ENCODE data around the gene SAPCD2.

The SAPCD2 gene

GRCh38 chr9:137080260-137081122 lies 10.1 kb upstream of the SAPCD2 start:
- peaks cover 36 to 69% (median 59%) of the 10 kb centered on the region in 11 experiments; a peak in 21 of 22 replicates for H4K20me1 ChIP-seq
- peaks cover 0 to 50% (median 14%) of the 10 kb centered on the region in 11 experiments; a peak in 14 of 22 replicates for H3K36me3 ChIP-seq
- H3K27ac ChIP-seq: peak overlapping the region in 1 of 11 experiments; percentile 4; a peak in 1 of 22 replicates
- peak overlapping the region in 9 of 11 experiments; percentile 12 to 73 (median 40); a peak in 14 of 22 replicates for H3K9ac ChIP-seq
- peaks cover 0 to 3% (median 0%) of the 10 kb centered on the region in 11 experiments; a peak in 1 of 22 replicates for H3K27me3 ChIP-seq
- peak overlapping the region; percentile 95 to 100 (median 97) for H3K4me2 ChIP-seq
- H3K4me3 ChIP-seq: peak overlapping the region in 3 of 10 experiments; percentile 42 to 96 (median 81); a peak in 7 of 20 replicates
- H3K9me3 ChIP-seq (replicated peaks in 1 of 11): no peaks in the 10 kb centered on the region
- no peak for TF ChIP-seq Cebpa-rat (IDR thresholded peaks at IDR 0.05)
- peaks cover 84 to 91% (median 89%) of the 10 kb centered on the region in 10 experiments for H3K4me1 ChIP-seq

DNA sequence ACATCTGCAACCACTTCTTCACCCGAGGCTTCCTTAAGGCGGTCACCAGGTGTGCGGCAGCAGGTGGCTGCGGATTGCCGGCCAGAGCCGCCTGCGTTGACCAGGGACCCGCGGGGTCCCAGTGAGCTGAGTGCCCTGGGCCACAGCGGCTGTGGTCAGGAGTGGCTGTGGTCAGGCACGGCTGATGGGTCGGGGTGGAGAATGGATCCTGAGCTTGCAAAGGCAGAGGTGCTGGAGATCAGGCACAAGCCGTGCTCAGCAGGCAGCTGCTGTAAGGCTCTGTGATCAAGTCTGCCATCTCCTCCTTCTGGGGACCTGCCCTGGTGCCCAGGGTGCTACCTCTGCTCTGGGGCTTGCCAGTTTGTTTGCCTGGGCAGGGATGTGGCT lies 9.0 kb upstream of the SAPCD2 start:
- Histone ChIP-seq H3K27me3 (peaks cover 0 to 3% (median 0%) of the 10 kb centered on the region in 11 experiments; a peak in 1 of 22 replicates), H3K4me3 (peak overlapping the region in 3 of 10 experiments; percentile 42 to 96 (median 81); a peak in 7 of 20 replicates), H3K9ac (peak overlapping the region in 9 of 11 experiments; percentile 5 to 73 (median 39); a peak in 10 of 22 replicates), H3K27ac (0 out of 22 replicates have a peak overlapping the region, but pooled peaks of 1 of the 11 experiments have one; percentile 4), H3K36me3 (peaks cover 0 to 50% (median 14%) of the 10 kb centered on the region in 11 experiments; a peak in 14 of 22 replicates), H3K9me3 (replicated peaks in 1 of 11) (no peaks in the 10 kb centered on the region), H3K4me1 (peaks cover 84 to 91% (median 89%) of the 10 kb centered on the region in 10 experiments), H4K20me1 (peaks cover 36 to 66% (median 59%) of the 10 kb centered on the region in 11 experiments; a peak in 21 of 22 replicates), H3K4me2 (peak overlapping the region; percentile 95 to 100 (median 97))
- TF ChIP-seq Cebpa-rat (IDR thresholded peaks at IDR 0.05): no peak

- Histone ChIP-seq H3K9ac (peak overlapping the region in 8 of 11 experiments; percentile 81 to 88 (median 83); a peak in 15 of 22 replicates), H3K27me3 (peaks cover 0 to 3% (median 0%) of the 10 kb centered on the region in 11 experiments; a peak in 1 of 22 replicates), H3K27ac (no peak overlapping the region), H3K4me2 (peak overlapping the region; percentile 95 to 100 (median 97)), H3K4me3 (peak overlapping the region in 9 of 10 experiments; percentile 70 to 96 (median 79); a peak in 17 of 20 replicates), H3K36me3 (peaks cover 0 to 50% (median 14%) of the 10 kb centered on the region in 11 experiments; a peak in 14 of 22 replicates), H3K9me3 (replicated peaks in 1 of 11) (no peaks in the 10 kb centered on the region), H4K20me1 (peaks cover 36 to 60% (median 53%) of the 10 kb centered on the region in 11 experiments; a peak in 21 of 22 replicates), H3K4me1 (peaks cover 83 to 91% (median 89%) of the 10 kb centered on the region in 10 experiments)
- no peak for TF ChIP-seq Cebpa-rat (IDR thresholded peaks at IDR 0.05)
Measured at GRCh38 chr9:137078701-137079400, 8.5 kb upstream of the SAPCD2 start.

GRCh38 chr9:137077758-137078693 lies 7.7 kb upstream of the SAPCD2 start:
- H3K9ac ChIP-seq: peak overlapping the region; percentile 72 to 88 (median 83)
- peak overlapping the region; percentile 95 to 100 (median 97) for H3K4me2 ChIP-seq
- peak overlapping the region; percentile 62 to 79 (median 71) for H3K27ac ChIP-seq
- peaks cover 0 to 49% (median 14%) of the 10 kb centered on the region in 11 experiments; a peak in 14 of 22 replicates for H3K36me3 ChIP-seq
- H4K20me1 ChIP-seq: peaks cover 33 to 52% (median 48%) of the 10 kb centered on the region in 11 experiments; a peak in 21 of 22 replicates
- no peak for TF ChIP-seq Cebpa-rat (IDR thresholded peaks at IDR 0.05)
- H3K4me3 ChIP-seq: peak overlapping the region; percentile 70 to 96 (median 80)
- H3K4me1 ChIP-seq: peaks cover 83 to 91% (median 89%) of the 10 kb centered on the region in 10 experiments
- H3K27me3 ChIP-seq: peaks cover 0 to 3% (median 0%) of the 10 kb centered on the region in 11 experiments; a peak in 1 of 22 replicates
- H3K9me3 ChIP-seq (replicated peaks in 1 of 11): no peaks in the 10 kb centered on the region

DNA sequence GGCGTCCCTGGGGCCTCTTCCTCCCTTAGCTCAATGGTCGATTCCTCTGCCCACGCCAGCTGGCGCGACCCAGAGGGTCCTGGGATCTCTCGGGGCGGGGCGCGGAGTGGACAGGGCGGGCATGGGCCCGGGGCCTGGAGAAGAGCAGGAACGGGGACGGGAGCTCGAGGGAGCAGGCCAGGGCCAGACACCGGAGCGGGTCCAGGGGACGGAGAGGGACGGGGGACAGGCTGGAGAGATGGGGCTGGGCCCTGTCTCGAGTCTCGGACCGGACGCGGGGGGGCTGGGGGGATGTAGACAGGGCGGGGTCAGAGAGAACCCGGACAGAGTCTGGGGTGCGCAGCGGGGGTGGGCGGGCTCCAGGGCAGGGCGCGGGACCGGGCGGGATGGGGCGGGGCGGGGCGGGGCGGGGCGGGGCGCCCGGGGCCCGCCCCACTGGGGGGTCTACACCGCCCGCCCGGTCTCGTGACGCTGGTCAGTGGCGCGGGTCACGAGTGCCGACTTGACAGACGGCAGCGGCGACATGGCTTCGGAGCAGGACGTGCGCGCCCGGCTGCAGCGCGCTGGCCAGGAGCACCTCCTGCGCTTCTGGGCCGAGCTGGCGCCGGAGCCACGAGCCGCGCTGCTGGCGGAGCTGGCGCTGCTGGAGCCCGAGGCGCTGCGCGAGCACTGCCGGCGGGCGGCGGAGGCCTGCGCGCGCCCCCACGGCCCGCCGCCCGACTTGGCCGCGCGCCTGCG lies 6.8 kb upstream of the SAPCD2 start, which contains the start of gene UAP1L1:
Gene UAP1L1, plus strand, starts transcription at position 508 of the 738 bp plus-strand sequence. Its CDS starts 16 bp downstream, at position 524.
- H3K27ac ChIP-seq: peak within 1 kb of the TSS; percentile 62 to 79 (median 71)
- peaks cover 0 to 40% (median 14%) of the 10 kb centered on the region in 11 experiments; a peak in 14 of 22 replicates for H3K36me3 ChIP-seq
- TF ChIP-seq Cebpa-rat (IDR thresholded peaks at IDR 0.05): no peak
- H3K4me2 ChIP-seq: peak within 1 kb of the TSS; percentile 95 to 100 (median 98)
- H3K4me3 ChIP-seq: peak within 1 kb of the TSS; percentile 70 to 96 (median 80)
- peaks cover 76 to 90% (median 83%) of the 10 kb centered on the region in 10 experiments for H3K4me1 ChIP-seq
- H3K9me3 ChIP-seq (replicated peaks in 1 of 11): no peaks in the 10 kb centered on the region
- H3K9ac ChIP-seq: peak within 1 kb of the TSS; percentile 72 to 88 (median 83)
- H4K20me1 ChIP-seq: peaks cover 24 to 43% (median 39%) of the 10 kb centered on the region in 11 experiments; a peak in 20 of 22 replicates
- H3K27me3 ChIP-seq: peaks cover 0 to 3% (median 0%) of the 10 kb centered on the region in 11 experiments; a peak in 1 of 22 replicates

- no peaks in the 10 kb centered on the region for H3K9me3 ChIP-seq (replicated peaks in 1 of 11)
- H3K4me1 ChIP-seq: peaks cover 71 to 90% (median 78%) of the 10 kb centered on the region in 10 experiments
- peaks cover 22 to 38% (median 34%) of the 10 kb centered on the region in 11 experiments; a peak in 18 of 22 replicates for H4K20me1 ChIP-seq
- peak overlapping the region; percentile 58 to 99 (median 85) for H3K4me2 ChIP-seq
- no peak for TF ChIP-seq Cebpa-rat (IDR thresholded peaks at IDR 0.05)
- peak overlapping the region in 3 of 11 experiments; percentile 27 to 44 (median 42); a peak in 4 of 22 replicates for H3K27ac ChIP-seq
- H3K36me3 ChIP-seq: peaks cover 0 to 35% (median 11%) of the 10 kb centered on the region in 11 experiments; a peak in 14 of 22 replicates
- peaks cover 0 to 2% (median 0%) of the 10 kb centered on the region in 11 experiments; a peak in 1 of 22 replicates for H3K27me3 ChIP-seq
- H3K4me3 ChIP-seq: peak overlapping the region in 2 of 10 experiments; percentile 35 to 96; a peak in 2 of 20 replicates
- H3K9ac ChIP-seq: peak overlapping the region in 3 of 11 experiments; percentile 23 to 33 (median 31); a peak in 2 of 22 replicates
Measured at GRCh38 chr9:137076636-137077009, 6.3 kb upstream of the SAPCD2 start.

Data from BLaER1 treated with 17β-estradiol and CSF1 and Interleukin-3, amounts not matched to agents 10 nM and 100 nM (cell line).